HEK293 (cell line): ENCODE measurements around the gene ITGA4.

Experiments used
- HOXC10 ChIP-seq: sonication (generic); formaldehyde crosslinking; IDR thresholded peaks from 2 replicates; pipeline ENCODE4 v1.8.1; 2023; ENCODE audit warnings: mild to moderate bottlenecking, missing genetic modification reagents
- KLF10 ChIP-seq: fragments of 450-650 bp; IDR thresholded peaks from 2 replicates; pipeline ENCODE4 v1.5.1; 2018; ENCODE audit warnings: missing biosample characterization, mild to moderate bottlenecking, missing genetic modification characterization
- YY1 ChIP-seq: fragments of 450-650 bp; formaldehyde crosslinking; IDR thresholded peaks from 2 replicates; pipeline ENCODE4 v1.5.1; 2018; ENCODE audit warnings: missing biosample characterization, missing genetic modification characterization
- ZNF10 ChIP-seq: fragments of 450-650 bp; formaldehyde crosslinking; IDR thresholded peaks from 2 replicates; pipeline ENCODE4 v1.5.1; 2017; ENCODE audit warnings: missing biosample characterization, missing genetic modification characterization
- ZNF133 ChIP-seq: fragments of 450-650 bp; formaldehyde crosslinking; IDR thresholded peaks from 2 replicates; pipeline ENCODE4 v1.5.1; 2016; ENCODE audit warnings: missing biosample characterization, missing genetic modification characterization
- ZNF521 ChIP-seq: fragments of 450-650 bp; formaldehyde crosslinking; IDR thresholded peaks from 2 replicates; pipeline ENCODE4 v1.5.1; 2017; ENCODE audit warnings: missing biosample characterization, mild to moderate bottlenecking, missing genetic modification characterization
- ZNF670 ChIP-seq: fragments of 450-650 bp; formaldehyde crosslinking; IDR thresholded peaks from 2 replicates; pipeline ENCODE4 v1.5.1; 2016; ENCODE audit warnings: missing biosample characterization, missing genetic modification characterization, low read depth
- ZNF747 ChIP-seq: fragments of 450-650 bp; formaldehyde crosslinking; IDR thresholded peaks from 2 replicates; pipeline ENCODE4 v1.5.1; 2016; ENCODE audit warnings: missing biosample characterization, missing genetic modification characterization
- TF ChIP-seq, protein P1 (sequence below): fragments of 450-650 bp; formaldehyde crosslinking; IDR thresholded peaks from 2 replicates; pipeline ENCODE4 v1.5.1; 2017; ENCODE audit warnings: missing biosample characterization, missing genetic modification characterization
- TF ChIP-seq, protein P2 (sequence below): fragments of 450-650 bp; formaldehyde crosslinking; optimal IDR thresholded peaks from 2 replicates; pipeline ENCODE3; 2016; ENCODE audit warnings: missing biosample characterization, mild to moderate bottlenecking, missing genetic modification characterization
- TF ChIP-seq, protein P3 (sequence below): fragments of 450-650 bp; formaldehyde crosslinking; IDR thresholded peaks from 2 replicates; pipeline ENCODE4 v1.5.1; 2016; ENCODE audit warnings: missing biosample characterization, missing genetic modification characterization
- TF ChIP-seq, protein P4 (sequence below): fragments of 450-650 bp; formaldehyde crosslinking; IDR thresholded peaks from 2 replicates; pipeline ENCODE4 v1.5.1; 2016; ENCODE audit warnings: missing biosample characterization, missing genetic modification characterization, low read depth
- TF ChIP-seq, protein P5 (sequence below): fragments of 450-650 bp; formaldehyde crosslinking; IDR thresholded peaks from 2 replicates; pipeline ENCODE4 v1.5.1; 2017; ENCODE audit warnings: missing biosample characterization, mild to moderate bottlenecking, missing genetic modification characterization, moderate library complexity
- TF ChIP-seq, protein P6 (sequence below): IDR thresholded peaks from 2 replicates; pipeline ENCODE4 v1.6.1; 2011; ENCODE audit warnings: mild to moderate bottlenecking, low read depth, low read length, borderline replicate concordance

DNA sequence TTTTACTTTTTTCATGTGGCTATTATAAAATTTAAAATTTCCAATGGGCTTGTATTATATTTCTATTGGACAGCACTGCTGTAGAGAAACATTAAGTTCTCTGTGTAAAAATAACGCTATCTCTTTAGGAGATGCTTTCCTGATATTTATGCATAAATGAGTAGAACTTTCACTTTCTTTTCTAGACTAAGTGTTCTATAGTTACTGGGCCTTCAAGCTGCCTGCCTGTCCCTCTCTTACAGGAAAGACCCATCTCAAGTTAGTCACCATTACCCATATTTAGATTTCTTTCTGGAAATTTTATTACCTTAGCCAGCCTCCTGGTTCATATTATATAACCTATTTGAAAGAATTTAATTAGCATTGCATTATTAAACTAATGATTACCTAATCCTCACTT, 4.8 kb downstream of the ITGA4 start:
- TF ChIP-seq ZNF747 (no peak), YY1 (tag by site-specific recombination) (no peak), HOXC10 (no peak), ZNF521 (no peak), ZNF670 (tag by site-specific recombination) (no peak), ZNF10 (tag by site-specific recombination) (no peak), KLF10 (tag by site-specific recombination) (no peak), ZNF133 (tag by site-specific recombination) (no peak)
- TF ChIP-seq, protein P1, sequence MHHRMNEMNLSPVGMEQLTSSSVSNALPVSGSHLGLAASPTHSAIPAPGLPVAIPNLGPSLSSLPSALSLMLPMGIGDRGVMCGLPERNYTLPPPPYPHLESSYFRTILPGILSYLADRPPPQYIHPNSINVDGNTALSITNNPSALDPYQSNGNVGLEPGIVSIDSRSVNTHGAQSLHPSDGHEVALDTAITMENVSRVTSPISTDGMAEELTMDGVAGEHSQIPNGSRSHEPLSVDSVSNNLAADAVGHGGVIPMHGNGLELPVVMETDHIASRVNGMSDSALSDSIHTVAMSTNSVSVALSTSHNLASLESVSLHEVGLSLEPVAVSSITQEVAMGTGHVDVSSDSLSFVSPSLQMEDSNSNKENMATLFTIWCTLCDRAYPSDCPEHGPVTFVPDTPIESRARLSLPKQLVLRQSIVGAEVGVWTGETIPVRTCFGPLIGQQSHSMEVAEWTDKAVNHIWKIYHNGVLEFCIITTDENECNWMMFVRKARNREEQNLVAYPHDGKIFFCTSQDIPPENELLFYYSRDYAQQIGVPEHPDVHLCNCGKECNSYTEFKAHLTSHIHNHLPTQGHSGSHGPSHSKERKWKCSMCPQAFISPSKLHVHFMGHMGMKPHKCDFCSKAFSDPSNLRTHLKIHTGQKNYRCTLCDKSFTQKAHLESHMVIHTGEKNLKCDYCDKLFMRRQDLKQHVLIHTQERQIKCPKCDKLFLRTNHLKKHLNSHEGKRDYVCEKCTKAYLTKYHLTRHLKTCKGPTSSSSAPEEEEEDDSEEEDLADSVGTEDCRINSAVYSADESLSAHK (tag by site-specific recombination), result no peak
- TF ChIP-seq, protein P2, sequence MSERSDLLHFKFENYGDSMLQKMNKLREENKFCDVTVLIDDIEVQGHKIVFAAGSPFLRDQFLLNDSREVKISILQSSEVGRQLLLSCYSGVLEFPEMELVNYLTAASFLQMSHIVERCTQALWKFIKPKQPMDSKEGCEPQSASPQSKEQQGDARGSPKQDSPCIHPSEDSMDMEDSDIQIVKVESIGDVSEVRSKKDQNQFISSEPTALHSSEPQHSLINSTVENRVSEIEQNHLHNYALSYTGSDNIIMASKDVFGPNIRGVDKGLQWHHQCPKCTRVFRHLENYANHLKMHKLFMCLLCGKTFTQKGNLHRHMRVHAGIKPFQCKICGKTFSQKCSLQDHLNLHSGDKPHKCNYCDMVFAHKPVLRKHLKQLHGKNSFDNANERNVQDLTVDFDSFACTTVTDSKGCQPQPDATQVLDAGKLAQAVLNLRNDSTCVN (tag by site-specific recombination), result no peak
- TF ChIP-seq, protein P3, sequence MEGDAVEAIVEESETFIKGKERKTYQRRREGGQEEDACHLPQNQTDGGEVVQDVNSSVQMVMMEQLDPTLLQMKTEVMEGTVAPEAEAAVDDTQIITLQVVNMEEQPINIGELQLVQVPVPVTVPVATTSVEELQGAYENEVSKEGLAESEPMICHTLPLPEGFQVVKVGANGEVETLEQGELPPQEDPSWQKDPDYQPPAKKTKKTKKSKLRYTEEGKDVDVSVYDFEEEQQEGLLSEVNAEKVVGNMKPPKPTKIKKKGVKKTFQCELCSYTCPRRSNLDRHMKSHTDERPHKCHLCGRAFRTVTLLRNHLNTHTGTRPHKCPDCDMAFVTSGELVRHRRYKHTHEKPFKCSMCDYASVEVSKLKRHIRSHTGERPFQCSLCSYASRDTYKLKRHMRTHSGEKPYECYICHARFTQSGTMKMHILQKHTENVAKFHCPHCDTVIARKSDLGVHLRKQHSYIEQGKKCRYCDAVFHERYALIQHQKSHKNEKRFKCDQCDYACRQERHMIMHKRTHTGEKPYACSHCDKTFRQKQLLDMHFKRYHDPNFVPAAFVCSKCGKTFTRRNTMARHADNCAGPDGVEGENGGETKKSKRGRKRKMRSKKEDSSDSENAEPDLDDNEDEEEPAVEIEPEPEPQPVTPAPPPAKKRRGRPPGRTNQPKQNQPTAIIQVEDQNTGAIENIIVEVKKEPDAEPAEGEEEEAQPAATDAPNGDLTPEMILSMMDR (tag by site-specific recombination), result no peak
- TF ChIP-seq, protein P4, sequence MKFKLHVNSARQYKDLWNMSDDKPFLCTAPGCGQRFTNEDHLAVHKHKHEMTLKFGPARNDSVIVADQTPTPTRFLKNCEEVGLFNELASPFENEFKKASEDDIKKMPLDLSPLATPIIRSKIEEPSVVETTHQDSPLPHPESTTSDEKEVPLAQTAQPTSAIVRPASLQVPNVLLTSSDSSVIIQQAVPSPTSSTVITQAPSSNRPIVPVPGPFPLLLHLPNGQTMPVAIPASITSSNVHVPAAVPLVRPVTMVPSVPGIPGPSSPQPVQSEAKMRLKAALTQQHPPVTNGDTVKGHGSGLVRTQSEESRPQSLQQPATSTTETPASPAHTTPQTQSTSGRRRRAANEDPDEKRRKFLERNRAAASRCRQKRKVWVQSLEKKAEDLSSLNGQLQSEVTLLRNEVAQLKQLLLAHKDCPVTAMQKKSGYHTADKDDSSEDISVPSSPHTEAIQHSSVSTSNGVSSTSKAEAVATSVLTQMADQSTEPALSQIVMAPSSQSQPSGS (tag by site-specific recombination), result no peak
- TF ChIP-seq, protein P5, sequence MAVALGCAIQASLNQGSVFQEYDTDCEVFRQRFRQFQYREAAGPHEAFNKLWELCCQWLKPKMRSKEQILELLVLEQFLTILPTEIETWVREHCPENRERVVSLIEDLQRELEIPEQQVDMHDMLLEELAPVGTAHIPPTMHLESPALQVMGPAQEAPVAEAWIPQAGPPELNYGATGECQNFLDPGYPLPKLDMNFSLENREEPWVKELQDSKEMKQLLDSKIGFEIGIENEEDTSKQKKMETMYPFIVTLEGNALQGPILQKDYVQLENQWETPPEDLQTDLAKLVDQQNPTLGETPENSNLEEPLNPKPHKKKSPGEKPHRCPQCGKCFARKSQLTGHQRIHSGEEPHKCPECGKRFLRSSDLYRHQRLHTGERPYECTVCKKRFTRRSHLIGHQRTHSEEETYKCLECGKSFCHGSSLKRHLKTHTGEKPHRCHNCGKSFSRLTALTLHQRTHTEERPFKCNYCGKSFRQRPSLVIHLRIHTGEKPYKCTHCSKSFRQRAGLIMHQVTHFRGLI, result no peak
- TF ChIP-seq, protein P6, sequence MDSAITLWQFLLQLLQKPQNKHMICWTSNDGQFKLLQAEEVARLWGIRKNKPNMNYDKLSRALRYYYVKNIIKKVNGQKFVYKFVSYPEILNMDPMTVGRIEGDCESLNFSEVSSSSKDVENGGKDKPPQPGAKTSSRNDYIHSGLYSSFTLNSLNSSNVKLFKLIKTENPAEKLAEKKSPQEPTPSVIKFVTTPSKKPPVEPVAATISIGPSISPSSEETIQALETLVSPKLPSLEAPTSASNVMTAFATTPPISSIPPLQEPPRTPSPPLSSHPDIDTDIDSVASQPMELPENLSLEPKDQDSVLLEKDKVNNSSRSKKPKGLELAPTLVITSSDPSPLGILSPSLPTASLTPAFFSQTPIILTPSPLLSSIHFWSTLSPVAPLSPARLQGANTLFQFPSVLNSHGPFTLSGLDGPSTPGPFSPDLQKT, result no peak
